Measurements from ENCODE around the gene AK5.
"Not testable (repeated sequence)": the region's sequence is repeated elsewhere in the genome, so short reads cannot be mapped to it uniquely, and the experiment has no call there.

AK5 gene

GRCh38 chr1:77310924-77311323 lies 29.1 kb downstream of the AK5 start:
- no peak for TF ChIP-seq CTCF (conservative IDR thresholded peaks at IDR 0.05)
- no peak overlapping the region for H3K27ac ChIP-seq

GRCh38 chr1:77312364-77312763 lies 30.5 kb downstream of the AK5 start:
- not testable (repeated sequence) for H3K27ac ChIP-seq

GRCh38 chr1:77313491-77313890 lies 31.7 kb downstream of the AK5 start:
- TF ChIP-seq CTCF (conservative IDR thresholded peaks at IDR 0.05) = no peak; the same call in 1 of the 2 replicates
- H3K27ac ChIP-seq = no peak overlapping the region

GRCh38 chr1:77316006-77316405 lies 34.2 kb downstream of the AK5 start:
- TF ChIP-seq CTCF (conservative IDR thresholded peaks at IDR 0.05) = no peak
- no peak overlapping the region for H3K27ac ChIP-seq

- no peak for TF ChIP-seq CTCF (conservative IDR thresholded peaks at IDR 0.05)
- no peak overlapping the region for H3K27ac ChIP-seq
Observed at GRCh38 chr1:77316966-77317365, 35.1 kb downstream of the AK5 start.

- no peak overlapping the region for H3K27ac ChIP-seq
- TF ChIP-seq CTCF (conservative IDR thresholded peaks at IDR 0.05) = no peak
Observed at GRCh38 chr1:77319036-77319705, 37.4 kb downstream of the AK5 start.

GRCh38 chr1:77322061-77322900 lies 40.5 kb downstream of the AK5 start:
- no peak overlapping the region for H3K27ac ChIP-seq
- no peak for TF ChIP-seq CTCF (conservative IDR thresholded peaks at IDR 0.05)

- H3K27ac ChIP-seq = peak overlapping the region; percentile 70
- no peak for TF ChIP-seq CTCF (conservative IDR thresholded peaks at IDR 0.05)
Observed at GRCh38 chr1:77333501-77333900, 51.7 kb downstream of the AK5 start.

Measured in VCaP (cell line).